Astrocyte (in vitro differentiated cells and primary cell): ENCODE measurements around the gene RAB4B. TPM values are rescaled to one million over a fixed set of nuclear protein-coding genes. Genes with fewer than 3 reads are reported as not detected.
A peak's percentile ranks its signal among the peaks of the same experiment; 100 is the strongest.

Source experiments
- DNase-seq: peaks from one replicate; pipeline ENCODE4 v3.0.0-alpha.2; 2010; ENCODE audit warnings: low read depth
- FAIRE-seq: peaks from 2 replicates; lab custom pipeline; 2011; peaks lifted over from hg19 to GRCh38; lab: Jason Lieb, UNC
- H2AFZ ChIP-seq: 2 replicates; pipeline ENCODE4 v1.6.0; 2012; ENCODE audit warnings: low read depth, low read length, inconsistent platforms
- H3K27ac ChIP-seq: 2 replicates; pipeline ENCODE4 v1.5.1; 2011; ENCODE audit warnings: low read depth, low read length, inconsistent platforms
- H3K27me3 ChIP-seq: 2 replicates; pipeline ENCODE4 v1.6.0; 2011; ENCODE audit warnings: low read length, inconsistent platforms; ENCODE audit not compliant: insufficient read depth
- H3K36me3 ChIP-seq: 2 replicates; pipeline ENCODE4 v1.5.1; 2011; ENCODE audit warnings: low read length, inconsistent platforms; ENCODE audit not compliant: insufficient read depth
- H3K4me1 ChIP-seq: 2 replicates; pipeline ENCODE4 v1.5.1; 2011; ENCODE audit warnings: low read length, inconsistent platforms; ENCODE audit not compliant: insufficient read depth
- H3K4me2 ChIP-seq: 2 replicates; pipeline ENCODE4 v1.6.0; 2012; ENCODE audit warnings: low read length, inconsistent platforms
- H3K4me3 ChIP-seq: 2 replicates; pipeline ENCODE4 v1.5.1; 2011; ENCODE audit warnings: low read depth, mild to moderate bottlenecking, low read length, inconsistent platforms; ENCODE audit not compliant: insufficient read depth
- H3K79me2 ChIP-seq: 2 replicates; pipeline ENCODE4 v1.6.0; 2012; ENCODE audit warnings: mild to moderate bottlenecking, low read length, inconsistent platforms; ENCODE audit not compliant: insufficient read depth
- H3K9ac ChIP-seq: 2 replicates; pipeline ENCODE4 v1.6.0; 2012; ENCODE audit warnings: mild to moderate bottlenecking, low read length, inconsistent platforms
- H3K9me3 ChIP-seq: 2 replicates; pipeline ENCODE4 v1.5.1; 2012; ENCODE audit warnings: low read depth, mild to moderate bottlenecking, low read length, inconsistent platforms; ENCODE audit not compliant: insufficient read depth
- H4K20me1 ChIP-seq: 2 replicates; pipeline ENCODE4 v1.6.0; 2012; ENCODE audit warnings: low read length, inconsistent platforms; ENCODE audit not compliant: insufficient read depth
- H3K27ac Mint-ChIP-seq: one replicate; pipeline ENCODE4 v1.8.0; 2021; ENCODE audit warnings: mild to moderate bottlenecking, mixed read lengths; ENCODE audit not compliant: unreplicated experiment
- H3K27me3 Mint-ChIP-seq: one replicate; pipeline ENCODE4 v1.8.0; 2021; ENCODE audit warnings: low read depth, mixed read lengths; ENCODE audit not compliant: unreplicated experiment
- H3K36me3 Mint-ChIP-seq: one replicate; pipeline ENCODE4 v1.8.0; 2021; ENCODE audit warnings: low read depth, mixed read lengths; ENCODE audit not compliant: unreplicated experiment
- H3K4me1 Mint-ChIP-seq: one replicate; pipeline ENCODE4 v1.8.0; 2021; ENCODE audit warnings: low read depth, mixed read lengths; ENCODE audit not compliant: unreplicated experiment
- H3K4me3 Mint-ChIP-seq: one replicate; pipeline ENCODE4 v1.8.0; 2021; ENCODE audit warnings: mild to moderate bottlenecking, moderate library complexity, mixed read lengths; ENCODE audit not compliant: unreplicated experiment
- H3K9me3 Mint-ChIP-seq: one replicate; pipeline ENCODE4 v1.8.0; 2021; ENCODE audit warnings: mild to moderate bottlenecking, mixed read lengths; ENCODE audit not compliant: unreplicated experiment
- EZH2 ChIP-seq: IDR thresholded peaks from 2 replicates; pipeline ENCODE4 v1.6.1; 2012; ENCODE audit warnings: mild to moderate bottlenecking, low read length, inconsistent platforms; ENCODE audit not compliant: insufficient read depth
- total RNA-seq: library from RNA; stranded (reverse); gene quantifications from 2 replicates; pipeline ENCODE4 v1.2.1, GENCODE V29; 2021
- TF ChIP-seq, protein P1 (sequence below): IDR thresholded peaks from 2 replicates; pipeline ENCODE4 v1.5.1; 2011; ENCODE audit warnings: low read depth, mild to moderate bottlenecking, inconsistent platforms, low read length, moderate library complexity; ENCODE audit not compliant: insufficient read depth

The RAB4B gene
- total RNA-seq, 1 donor from 2014 or later = 18.8 TPM

DNA sequence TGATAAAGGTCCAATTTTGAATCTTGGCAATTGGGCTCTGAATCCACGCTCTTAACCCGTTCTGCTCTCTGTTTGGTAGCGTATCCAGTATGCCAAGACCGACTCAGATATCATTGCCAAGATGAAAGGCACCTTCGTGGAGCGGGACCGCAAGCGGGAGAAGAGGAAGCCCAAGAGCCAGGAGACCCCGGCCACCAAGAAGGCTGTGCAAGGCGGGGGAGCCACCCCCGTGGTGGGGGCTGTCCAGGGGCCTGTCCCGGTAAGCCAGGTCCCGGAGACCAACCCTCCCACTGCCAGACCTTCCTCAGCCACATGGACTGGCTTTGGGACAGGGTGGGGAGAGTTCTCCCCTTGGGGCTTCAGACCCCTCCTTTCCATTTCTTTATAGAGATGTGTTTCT is 18.7 kb upstream of the RAB4B start:
- Histone ChIP-seq H3K27me3 (no peaks in the 10 kb centered on the region), H2AFZ (no peak overlapping the region), H3K9ac (no peak overlapping the region), H3K4me2 (no peak overlapping the region), H3K79me2 (peaks cover 79% of the 10 kb centered on the region), H3K9me3 (no peaks in the 10 kb centered on the region), H4K20me1 (peaks cover 89% of the 10 kb centered on the region), H3K27ac (no peak overlapping the region), H3K36me3 (peaks cover 49% of the 10 kb centered on the region), H3K4me1 (peaks cover 15% of the 10 kb centered on the region), H3K4me3 (no peak overlapping the region)
- H3K27me3 Mint-ChIP-seq = no peaks in the 10 kb centered on the region
- no peaks in the 10 kb centered on the region for H3K9me3 Mint-ChIP-seq
- no peak overlapping the region for H3K4me3 Mint-ChIP-seq
- FAIRE-seq (no peak), DNase-seq (no peak)
- peaks cover 16% of the 10 kb centered on the region for H3K4me1 Mint-ChIP-seq
- H3K36me3 Mint-ChIP-seq = peaks cover 37% of the 10 kb centered on the region
- no peak overlapping the region for H3K27ac Mint-ChIP-seq
- TF ChIP-seq, protein P1, sequence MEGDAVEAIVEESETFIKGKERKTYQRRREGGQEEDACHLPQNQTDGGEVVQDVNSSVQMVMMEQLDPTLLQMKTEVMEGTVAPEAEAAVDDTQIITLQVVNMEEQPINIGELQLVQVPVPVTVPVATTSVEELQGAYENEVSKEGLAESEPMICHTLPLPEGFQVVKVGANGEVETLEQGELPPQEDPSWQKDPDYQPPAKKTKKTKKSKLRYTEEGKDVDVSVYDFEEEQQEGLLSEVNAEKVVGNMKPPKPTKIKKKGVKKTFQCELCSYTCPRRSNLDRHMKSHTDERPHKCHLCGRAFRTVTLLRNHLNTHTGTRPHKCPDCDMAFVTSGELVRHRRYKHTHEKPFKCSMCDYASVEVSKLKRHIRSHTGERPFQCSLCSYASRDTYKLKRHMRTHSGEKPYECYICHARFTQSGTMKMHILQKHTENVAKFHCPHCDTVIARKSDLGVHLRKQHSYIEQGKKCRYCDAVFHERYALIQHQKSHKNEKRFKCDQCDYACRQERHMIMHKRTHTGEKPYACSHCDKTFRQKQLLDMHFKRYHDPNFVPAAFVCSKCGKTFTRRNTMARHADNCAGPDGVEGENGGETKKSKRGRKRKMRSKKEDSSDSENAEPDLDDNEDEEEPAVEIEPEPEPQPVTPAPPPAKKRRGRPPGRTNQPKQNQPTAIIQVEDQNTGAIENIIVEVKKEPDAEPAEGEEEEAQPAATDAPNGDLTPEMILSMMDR = no peak
- TF ChIP-seq EZH2 = no peak

DNA sequence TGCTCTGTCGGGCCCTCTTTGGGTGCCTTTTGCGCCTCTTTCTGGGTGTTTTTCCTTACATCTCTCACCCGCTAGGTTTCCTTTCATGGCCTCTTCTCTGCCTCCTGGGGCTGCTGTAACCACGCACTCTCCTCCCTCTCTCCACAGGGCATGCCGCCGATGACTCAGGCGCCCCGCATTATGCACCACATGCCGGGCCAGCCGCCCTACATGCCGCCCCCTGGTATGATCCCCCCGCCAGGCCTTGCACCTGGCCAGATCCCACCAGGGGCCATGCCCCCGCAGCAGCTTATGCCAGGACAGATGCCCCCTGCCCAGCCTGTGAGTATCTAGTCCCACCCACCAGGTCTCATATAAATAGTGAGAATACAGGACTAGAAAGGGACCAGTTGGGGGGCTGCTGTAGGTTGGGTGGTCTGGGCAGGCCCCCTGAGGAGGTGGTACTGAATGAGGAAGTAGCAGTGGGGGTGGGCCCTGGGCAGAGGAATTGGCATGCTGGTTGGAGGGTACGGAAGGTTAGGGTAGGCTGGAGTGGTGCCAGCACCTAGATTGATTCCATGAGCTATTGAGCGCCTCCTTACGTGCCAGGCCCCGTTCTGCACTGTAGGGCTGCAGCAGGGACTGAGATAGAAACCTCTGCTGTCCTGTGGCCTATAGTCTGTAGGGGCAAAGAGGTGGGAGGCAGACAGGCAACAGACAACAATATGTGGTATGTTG is 15.1 kb upstream of the RAB4B start:
- Histone ChIP-seq H3K9me3 (no peaks in the 10 kb centered on the region), H3K27me3 (no peaks in the 10 kb centered on the region), H3K36me3 (peaks cover 56% of the 10 kb centered on the region), H3K4me1 (peaks cover 7% of the 10 kb centered on the region), H3K9ac (peak overlapping the region; percentile 54), H3K27ac (no peak overlapping the region), H3K4me2 (peak overlapping the region; percentile 29), H3K4me3 (no peak overlapping the region), H2AFZ (no peak overlapping the region), H4K20me1 (peaks cover 69% of the 10 kb centered on the region), H3K79me2 (peaks cover 45% of the 10 kb centered on the region)
- no peak overlapping the region for H3K4me3 Mint-ChIP-seq
- FAIRE-seq = no peak
- DNase-seq = peak; percentile 34
- peaks cover 6% of the 10 kb centered on the region for H3K4me1 Mint-ChIP-seq
- H3K27ac Mint-ChIP-seq = no peak overlapping the region
- peaks cover 33% of the 10 kb centered on the region for H3K36me3 Mint-ChIP-seq
- H3K27me3 Mint-ChIP-seq = no peaks in the 10 kb centered on the region
- no peaks in the 10 kb centered on the region for H3K9me3 Mint-ChIP-seq
- no peak for TF ChIP-seq EZH2
- TF ChIP-seq, protein P1 = no peak

DNA sequence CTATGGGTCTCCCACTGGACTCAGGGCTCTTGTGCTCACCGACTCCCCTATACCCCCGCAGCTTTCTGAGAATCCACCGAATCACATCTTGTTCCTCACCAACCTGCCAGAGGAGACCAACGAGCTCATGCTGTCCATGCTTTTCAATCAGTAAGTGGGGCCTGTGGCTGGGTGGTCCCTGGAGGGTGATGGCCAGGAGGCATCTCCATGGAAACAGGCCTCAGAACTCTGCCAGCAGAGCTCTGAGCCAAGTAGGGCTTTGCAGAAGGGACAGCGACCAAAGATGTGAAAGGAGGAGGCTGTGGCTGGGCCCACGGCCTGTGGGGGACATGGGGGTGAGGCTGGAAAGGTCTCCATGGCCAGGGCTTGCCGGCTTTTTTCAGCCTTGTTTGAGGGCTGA is 14.5 kb upstream of the RAB4B start:
- DNase-seq = no peak
- peaks cover 7% of the 10 kb centered on the region for H3K4me1 ChIP-seq
- peaks cover 63% of the 10 kb centered on the region for H4K20me1 ChIP-seq
- FAIRE-seq = no peak
- no peaks in the 10 kb centered on the region for H3K27me3 ChIP-seq
- H3K9ac ChIP-seq = no peak overlapping the region
- Mint-ChIP-seq H3K27me3 (no peaks in the 10 kb centered on the region), H3K9me3 (no peaks in the 10 kb centered on the region), H3K36me3 (peaks cover 30% of the 10 kb centered on the region), H3K4me1 (peaks cover 6% of the 10 kb centered on the region), H3K27ac (no peak overlapping the region), H3K4me3 (no peak overlapping the region)
- H3K9me3 ChIP-seq = no peaks in the 10 kb centered on the region
- H3K4me2 ChIP-seq = no peak overlapping the region
- TF ChIP-seq, protein P1 = no peak
- TF ChIP-seq EZH2 = no peak
- no peak overlapping the region for H2AFZ ChIP-seq
- H3K4me3 ChIP-seq = no peak overlapping the region
- H3K36me3 ChIP-seq = peaks cover 51% of the 10 kb centered on the region
- H3K27ac ChIP-seq = no peak overlapping the region
- peaks cover 40% of the 10 kb centered on the region for H3K79me2 ChIP-seq
